H9 (cell line): Measurements from ENCODE around the gene LARGE1. TPM values are rescaled to one million over a fixed set of nuclear protein-coding genes. Genes with fewer than 3 reads are reported as not detected.

Source experiments
- DNase-seq: peaks from one replicate; pipeline ENCODE4 v3.0.0-alpha.2; 2017
- H2AFZ ChIP-seq: one replicate; pipeline ENCODE4 v1.6.1; 2013; ENCODE audit warnings: mild to moderate bottlenecking, low read length, control low read depth, moderate library complexity
- H2AK5ac ChIP-seq: 2 replicates; pipeline ENCODE4 v1.6.1; 2013; ENCODE audit warnings: low read length, control low read depth, mixed read lengths; ENCODE audit not compliant: insufficient read length
- H2BK120ac ChIP-seq: one replicate; pipeline ENCODE4 v1.6.1; 2013; ENCODE audit warnings: low read depth, mild to moderate bottlenecking, low read length, control low read depth, inconsistent platforms; ENCODE audit not compliant: poor library complexity, severe bottlenecking
- H2BK12ac ChIP-seq: 2 replicates; pipeline ENCODE4 v1.6.1; 2013; ENCODE audit warnings: low read length, control low read depth, mixed read lengths, low read depth; ENCODE audit not compliant: insufficient read length
- H2BK15ac ChIP-seq: 2 replicates; pipeline ENCODE4 v1.6.1; 2013; ENCODE audit warnings: low read depth, low read length, control low read depth
- H2BK20ac ChIP-seq: one replicate; pipeline ENCODE4 v1.6.1; 2013; ENCODE audit warnings: low read depth, mild to moderate bottlenecking, low read length, control low read depth, inconsistent platforms; ENCODE audit not compliant: poor library complexity, severe bottlenecking
- H2BK5ac ChIP-seq: 2 replicates; pipeline ENCODE4 v1.6.1; 2013; ENCODE audit warnings: low read length, control low read depth, mixed read lengths; ENCODE audit not compliant: insufficient read length
- H3K14ac ChIP-seq: 2 replicates; pipeline ENCODE4 v1.6.1; 2013; ENCODE audit warnings: low read length, control low read depth; ENCODE audit not compliant: insufficient read depth
- H3K18ac ChIP-seq: 2 replicates; pipeline ENCODE4 v1.6.1; 2013; ENCODE audit warnings: low read depth, mild to moderate bottlenecking, mixed read lengths, low read length, control low read depth; ENCODE audit not compliant: insufficient read length
- H3K23ac ChIP-seq: 2 replicates; pipeline ENCODE4 v1.6.1; 2013; ENCODE audit warnings: low read length, control low read depth, mixed read lengths, low read depth; ENCODE audit not compliant: insufficient read length
- H3K23me2 ChIP-seq: 2 replicates; pipeline ENCODE4 v1.6.1; 2013; ENCODE audit warnings: low read depth, mild to moderate bottlenecking, mixed read lengths, low read length, control low read depth; ENCODE audit not compliant: insufficient read length, poor library complexity, severe bottlenecking
- H3K27ac ChIP-seq: 2 replicates; pipeline ENCODE4 v1.5.1; 2013; ENCODE audit warnings: low read length, control low read depth, mixed read lengths, low read depth; ENCODE audit not compliant: insufficient read length
- H3K27me3 ChIP-seq: 2 replicates; pipeline ENCODE4 v1.6.1; 2013; ENCODE audit warnings: low read length, control low read depth, inconsistent platforms; ENCODE audit not compliant: insufficient read depth
- H3K4ac ChIP-seq: 2 replicates; pipeline ENCODE4 v1.6.1; 2013; ENCODE audit warnings: low read depth, mild to moderate bottlenecking, control low read depth, inconsistent platforms, low read length, moderate library complexity
- H3K4me1 ChIP-seq: 2 replicates; pipeline ENCODE4 v1.6.1; 2013; ENCODE audit warnings: low read length, control low read depth, inconsistent platforms; ENCODE audit not compliant: insufficient read depth
- H3K4me2 ChIP-seq: 2 replicates; pipeline ENCODE4 v1.6.1; 2013; ENCODE audit warnings: low read length, control low read depth, mixed read lengths; ENCODE audit not compliant: insufficient read length, insufficient read depth
- H3K56ac ChIP-seq: 2 replicates; pipeline ENCODE4 v1.6.1; 2013; ENCODE audit warnings: low read depth, mild to moderate bottlenecking, mixed read lengths, low read length, control low read depth; ENCODE audit not compliant: insufficient read length
- H3K79me1 ChIP-seq: 2 replicates; pipeline ENCODE4 v1.6.1; 2013; ENCODE audit warnings: low read depth, mild to moderate bottlenecking, moderate library complexity, low read length, control low read depth, inconsistent platforms; ENCODE audit not compliant: insufficient read depth, poor library complexity, severe bottlenecking
- H3K79me2 ChIP-seq: 2 replicates; pipeline ENCODE4 v1.6.1; 2013; ENCODE audit warnings: low read length, control low read depth, inconsistent platforms; ENCODE audit not compliant: insufficient read depth
- H3K9ac ChIP-seq: 2 replicates; pipeline ENCODE4 v1.6.1; 2013; ENCODE audit warnings: low read length, control low read depth, mixed read lengths; ENCODE audit not compliant: insufficient read length; ENCODE audit errors: extremely low read depth
- H3K9me3 ChIP-seq: one replicate; pipeline ENCODE4 v1.6.1; 2013; ENCODE audit warnings: low read depth, low read length, inconsistent platforms; ENCODE audit not compliant: control insufficient read depth
- H3T11ph ChIP-seq: one replicate; pipeline ENCODE4 v1.6.1; 2013; ENCODE audit warnings: mild to moderate bottlenecking, low read length, control low read depth, inconsistent platforms
- H4K20me1 ChIP-seq: one replicate; pipeline ENCODE4 v1.6.1; 2013; ENCODE audit not compliant: control insufficient read depth, insufficient read length, insufficient read depth
- H4K5ac ChIP-seq: 2 replicates; pipeline ENCODE4 v1.6.1; 2013; ENCODE audit warnings: low read depth, mild to moderate bottlenecking, mixed read lengths, low read length, control low read depth; ENCODE audit not compliant: insufficient read length
- H4K8ac ChIP-seq: replicated peaks from 2 replicates; pipeline ENCODE4 v1.6.1; 2013; ENCODE audit warnings: low read length, control low read depth, mixed read lengths, low read depth; ENCODE audit not compliant: insufficient read length
- H4K91ac ChIP-seq: 2 replicates; pipeline ENCODE4 v1.6.1; 2013; ENCODE audit warnings: low read depth, mild to moderate bottlenecking, moderate library complexity, mixed read lengths, low read length, control low read depth; ENCODE audit not compliant: insufficient read length
- H3K27ac Mint-ChIP-seq, 3 experiments: 2 replicates in 2 of 3; 3 replicates in 1 of 3; pipeline ENCODE4 v1.8.0; 2020 to 2021; ENCODE audit warnings: mixed read lengths in 3 of 3, mild to moderate bottlenecking in 1 of 3, moderate library complexity in 1 of 3
- H3K27me3 Mint-ChIP-seq: 2 replicates; pipeline ENCODE4 v1.8.0; 2021; ENCODE audit warnings: low read depth, mild to moderate bottlenecking, moderate library complexity, mixed read lengths
- H3K36me3 Mint-ChIP-seq, 3 experiments: 2 replicates in 2 of 3; 3 replicates in 1 of 3; pipeline ENCODE4 v1.8.0; 2020 to 2021; ENCODE audit warnings: low read depth in 3 of 3, mixed read lengths in 3 of 3; ENCODE audit not compliant: insufficient read depth in 1 of 3
- H3K4me1 Mint-ChIP-seq, 2 experiments: 2 replicates each; pipeline ENCODE4 v1.8.0; 2020; ENCODE audit warnings: mixed read lengths in 2 of 2
- H3K4me3 Mint-ChIP-seq, 2 experiments: 2 replicates in 1 of 2; 3 replicates in 1 of 2; pipeline ENCODE4 v1.8.0; 2020 to 2021; ENCODE audit warnings: mild to moderate bottlenecking in 2 of 2, mixed read lengths in 2 of 2, moderate library complexity in 1 of 2
- H3K9me3 Mint-ChIP-seq, 2 experiments: 2 replicates in 1 of 2; 3 replicates in 1 of 2; pipeline ENCODE4 v1.8.0; 2020; ENCODE audit warnings: mild to moderate bottlenecking in 2 of 2, mixed read lengths in 2 of 2, moderate library complexity in 1 of 2
- WGBS: extraction: QIAGEN DNeasy Blood & Tissue Kit; methylation state at CpG from one replicate; pipeline ENCODE4 v1.1.7; 2013; ENCODE audit warnings: missing lambda C conversion rate, low lambda C conversion rate, mixed read lengths; ENCODE audit not compliant: insufficient read length; ENCODE audit errors: extremely low coverage; 5-methylcytosine and 5-hydroxymethylcytosine counted together
- total RNA-seq: library from RNA; stranded (reverse); gene quantifications from 2 replicates; pipeline ENCODE4 v1.2.1, GENCODE V29; 2021
- TF ChIP-seq, protein P1 (sequence below): fragments of 200-600 bp; sonication (generic); conservative IDR thresholded peaks from 3 replicates; pipeline ENCODE4 v1.8.0; 2021; ENCODE audit warnings: antibody characterized with exemption, mild to moderate bottlenecking

Gene LARGE1
- total RNA-seq, 1 experiment from 2014 or later = 43.5 TPM

DNA sequence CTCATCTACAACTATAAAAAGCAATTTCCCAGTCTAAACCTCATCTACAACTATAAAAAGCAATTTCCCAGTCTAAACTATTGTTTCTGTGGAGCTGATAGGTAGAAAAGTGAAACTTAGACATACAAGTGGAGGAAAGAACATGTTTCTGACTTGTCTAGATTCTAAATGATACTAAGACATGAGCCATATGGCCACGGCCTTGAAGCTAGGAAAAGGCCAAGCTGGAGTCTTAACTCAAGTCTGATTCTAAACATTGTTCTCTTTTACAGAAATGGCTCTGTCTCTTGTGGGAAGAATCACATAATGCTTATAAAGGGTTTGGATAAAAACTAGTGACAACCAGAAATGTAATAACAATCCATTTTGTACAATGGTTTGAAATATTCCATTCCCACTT, 43.8 kb upstream of the LARGE1 start:
- no peaks in the 10 kb centered on the region for H3K4me1 ChIP-seq
- no peak overlapping the region for H3K4me2 ChIP-seq
- Mint-ChIP-seq H3K9me3 (no peaks in the 10 kb centered on the region), H3K4me1 (0 out of 4 replicates have a peak, but pooled peaks cover 2 to 3% of the 10 kb centered on the region in 2 experiments), H3K4me3 (no peak overlapping the region), H3K27me3 (peaks cover 7% of the 10 kb centered on the region), H3K36me3 (no peaks in the 10 kb centered on the region), H3K27ac (no peak overlapping the region)
- DNase-seq = no peak
- no peak overlapping the region for H2BK20ac ChIP-seq
- TF ChIP-seq, protein P1, sequence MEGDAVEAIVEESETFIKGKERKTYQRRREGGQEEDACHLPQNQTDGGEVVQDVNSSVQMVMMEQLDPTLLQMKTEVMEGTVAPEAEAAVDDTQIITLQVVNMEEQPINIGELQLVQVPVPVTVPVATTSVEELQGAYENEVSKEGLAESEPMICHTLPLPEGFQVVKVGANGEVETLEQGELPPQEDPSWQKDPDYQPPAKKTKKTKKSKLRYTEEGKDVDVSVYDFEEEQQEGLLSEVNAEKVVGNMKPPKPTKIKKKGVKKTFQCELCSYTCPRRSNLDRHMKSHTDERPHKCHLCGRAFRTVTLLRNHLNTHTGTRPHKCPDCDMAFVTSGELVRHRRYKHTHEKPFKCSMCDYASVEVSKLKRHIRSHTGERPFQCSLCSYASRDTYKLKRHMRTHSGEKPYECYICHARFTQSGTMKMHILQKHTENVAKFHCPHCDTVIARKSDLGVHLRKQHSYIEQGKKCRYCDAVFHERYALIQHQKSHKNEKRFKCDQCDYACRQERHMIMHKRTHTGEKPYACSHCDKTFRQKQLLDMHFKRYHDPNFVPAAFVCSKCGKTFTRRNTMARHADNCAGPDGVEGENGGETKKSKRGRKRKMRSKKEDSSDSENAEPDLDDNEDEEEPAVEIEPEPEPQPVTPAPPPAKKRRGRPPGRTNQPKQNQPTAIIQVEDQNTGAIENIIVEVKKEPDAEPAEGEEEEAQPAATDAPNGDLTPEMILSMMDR = no peak
- H3K23me2 ChIP-seq = no peaks in the 10 kb centered on the region
- no peak overlapping the region for H3K23ac ChIP-seq
- no peak overlapping the region for H2BK120ac ChIP-seq
- H2AFZ ChIP-seq = no peak overlapping the region
- H2BK12ac ChIP-seq = no peak overlapping the region
- H3K27me3 ChIP-seq = no peaks in the 10 kb centered on the region
- no peaks in the 10 kb centered on the region for H4K20me1 ChIP-seq
- H3K4ac ChIP-seq = no peak overlapping the region
- no peaks in the 10 kb centered on the region for H3K9me3 ChIP-seq
- no peak overlapping the region for H3K27ac ChIP-seq
- no peak overlapping the region for H4K91ac ChIP-seq
- no peak overlapping the region for H3K18ac ChIP-seq
- no peak overlapping the region for H3T11ph ChIP-seq
- no peak overlapping the region for H3K56ac ChIP-seq
- H2BK15ac ChIP-seq = no peak overlapping the region
- no peaks in the 10 kb centered on the region for H3K79me1 ChIP-seq
- H3K9ac ChIP-seq = no peak overlapping the region
- H4K8ac ChIP-seq = no peak overlapping the region
- no CpG with 5 or more reads among the region's 1 CpG for WGBS
- no peak overlapping the region for H2BK5ac ChIP-seq
- no peak overlapping the region for H3K14ac ChIP-seq
- no peaks in the 10 kb centered on the region for H3K79me2 ChIP-seq
- no peak overlapping the region for H4K5ac ChIP-seq
- H2AK5ac ChIP-seq = no peak overlapping the region
